OCI-LY1 (cell line): ENCODE results near the gene RER1.

Experiments
- EZH2 ChIP-seq: fragments of 200-600 bp; sonication (generic), shearing (Covaris generic); IDR thresholded peaks from 2 replicates; pipeline ENCODE4 v1.8.0; 2017; ENCODE audit warnings: borderline replicate concordance, mixed run types, mild to moderate bottlenecking, antibody characterized with exemption, low read length, moderate library complexity, mixed read lengths
- TF ChIP-seq, protein P1 (sequence below): fragments of 200-600 bp; sonication (generic), shearing (Covaris generic); IDR thresholded peaks from 2 replicates; pipeline ENCODE4 v1.5.1; 2017; ENCODE audit warnings: mild to moderate bottlenecking, antibody characterized with exemption, low read length, moderate library complexity, mixed read lengths

- TF ChIP-seq EZH2, result no peak
- TF ChIP-seq, protein P1, sequence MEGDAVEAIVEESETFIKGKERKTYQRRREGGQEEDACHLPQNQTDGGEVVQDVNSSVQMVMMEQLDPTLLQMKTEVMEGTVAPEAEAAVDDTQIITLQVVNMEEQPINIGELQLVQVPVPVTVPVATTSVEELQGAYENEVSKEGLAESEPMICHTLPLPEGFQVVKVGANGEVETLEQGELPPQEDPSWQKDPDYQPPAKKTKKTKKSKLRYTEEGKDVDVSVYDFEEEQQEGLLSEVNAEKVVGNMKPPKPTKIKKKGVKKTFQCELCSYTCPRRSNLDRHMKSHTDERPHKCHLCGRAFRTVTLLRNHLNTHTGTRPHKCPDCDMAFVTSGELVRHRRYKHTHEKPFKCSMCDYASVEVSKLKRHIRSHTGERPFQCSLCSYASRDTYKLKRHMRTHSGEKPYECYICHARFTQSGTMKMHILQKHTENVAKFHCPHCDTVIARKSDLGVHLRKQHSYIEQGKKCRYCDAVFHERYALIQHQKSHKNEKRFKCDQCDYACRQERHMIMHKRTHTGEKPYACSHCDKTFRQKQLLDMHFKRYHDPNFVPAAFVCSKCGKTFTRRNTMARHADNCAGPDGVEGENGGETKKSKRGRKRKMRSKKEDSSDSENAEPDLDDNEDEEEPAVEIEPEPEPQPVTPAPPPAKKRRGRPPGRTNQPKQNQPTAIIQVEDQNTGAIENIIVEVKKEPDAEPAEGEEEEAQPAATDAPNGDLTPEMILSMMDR, result no peak
Observed at GRCh38 chr1:2400950-2401649, 9.5 kb downstream of the RER1 start.
